ENCODE data around the gene GRAMD4.

Gene GRAMD4

GRCh38 chr22:46686221-46687047 is 66.2 kb downstream of the GRAMD4 start:
- H3K4me3 ChIP-seq (replicated peaks; ENCODE audit: low read depth, low read length): no peak overlapping the region
- TF ChIP-seq CTCF (IDR thresholded peaks at IDR 0.05; ENCODE audit: low read length, missing control alignments): no peak
- no peak for DNase-seq (ENCODE audit: low read depth)

GRCh38 chr22:46687048-46687444 is 66.9 kb downstream of the GRAMD4 start:
- H3K4me3 ChIP-seq (replicated peaks; ENCODE audit: low read depth, low read length): no peak overlapping the region
- DNase-seq (ENCODE audit: low read depth): no peak
- TF ChIP-seq CTCF (IDR thresholded peaks at IDR 0.05; ENCODE audit: low read length, missing control alignments): no peak

- DNase-seq (ENCODE audit: low read depth): no peak
- H3K4me3 ChIP-seq (replicated peaks; ENCODE audit: low read depth, low read length): no peak overlapping the region
- no peak for TF ChIP-seq CTCF (IDR thresholded peaks at IDR 0.05; ENCODE audit: low read length, missing control alignments)
Measured at GRCh38 chr22:46687460-46687859, 67.3 kb downstream of the GRAMD4 start.

GRCh38 chr22:46688949-46689348 is 68.8 kb downstream of the GRAMD4 start:
- no peak for DNase-seq (ENCODE audit: low read depth)
- no peak overlapping the region for H3K4me3 ChIP-seq (replicated peaks; ENCODE audit: low read depth, low read length)
- no peak for TF ChIP-seq CTCF (IDR thresholded peaks at IDR 0.05; ENCODE audit: low read length, missing control alignments)

- H3K4me3 ChIP-seq (replicated peaks; ENCODE audit: low read depth, low read length): no peak overlapping the region
- no peak for DNase-seq (ENCODE audit: low read depth)
- TF ChIP-seq CTCF (IDR thresholded peaks at IDR 0.05; ENCODE audit: low read length, missing control alignments): no peak
Measured at GRCh38 chr22:46690146-46690545, 70.0 kb downstream of the GRAMD4 start.

- no peak for TF ChIP-seq CTCF (IDR thresholded peaks at IDR 0.05; ENCODE audit: low read length, missing control alignments)
- DNase-seq (ENCODE audit: low read depth): no peak
- no peak overlapping the region for H3K4me3 ChIP-seq (replicated peaks; ENCODE audit: low read depth, low read length)
Measured at GRCh38 chr22:46691571-46691970, 71.4 kb downstream of the GRAMD4 start.
